ENCODE measurements around the gene UPK1B.

UPK1B gene

DNA sequence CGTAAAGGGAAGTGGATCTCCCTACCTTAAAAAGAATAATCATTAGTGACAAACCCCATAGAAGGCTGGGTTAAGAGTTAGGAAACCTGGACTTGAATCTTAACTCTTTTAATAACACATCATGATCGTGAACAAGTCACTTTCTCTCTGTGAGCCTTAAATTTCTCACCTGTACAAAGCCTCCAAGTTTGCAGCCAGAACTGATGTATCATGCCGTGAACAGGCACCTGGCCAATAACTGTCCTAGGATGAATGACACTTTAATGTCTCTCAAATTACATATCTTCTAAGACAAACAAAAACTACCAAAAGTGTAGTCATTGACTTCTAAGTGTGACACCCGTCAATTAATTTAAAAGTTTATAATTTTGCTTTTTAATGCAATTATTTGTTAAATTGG, 3.9 kb downstream of the UPK1B start:
- DNase-seq = peak; percentile 46

DNA sequence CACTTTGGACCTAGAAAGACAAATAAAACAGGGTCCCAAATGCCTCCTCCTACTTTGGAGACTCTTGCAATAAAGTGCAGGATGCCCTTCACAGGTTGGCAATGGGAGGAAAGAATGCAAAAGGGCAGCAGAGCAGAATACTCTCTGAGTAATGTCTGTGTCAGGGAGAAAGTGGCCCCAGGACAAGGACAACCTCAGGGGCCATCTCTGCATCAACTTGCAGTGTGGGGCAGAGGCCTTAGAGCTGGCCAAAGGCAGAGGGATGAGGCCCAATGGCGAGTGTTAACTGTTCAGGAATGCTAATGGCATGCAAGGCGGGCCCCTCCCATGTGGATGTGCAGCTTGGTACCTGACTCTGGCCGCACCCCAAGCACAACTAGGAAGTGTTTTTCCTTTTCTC, 8.4 kb downstream of the UPK1B start:
- DNase-seq = no peak

DNA sequence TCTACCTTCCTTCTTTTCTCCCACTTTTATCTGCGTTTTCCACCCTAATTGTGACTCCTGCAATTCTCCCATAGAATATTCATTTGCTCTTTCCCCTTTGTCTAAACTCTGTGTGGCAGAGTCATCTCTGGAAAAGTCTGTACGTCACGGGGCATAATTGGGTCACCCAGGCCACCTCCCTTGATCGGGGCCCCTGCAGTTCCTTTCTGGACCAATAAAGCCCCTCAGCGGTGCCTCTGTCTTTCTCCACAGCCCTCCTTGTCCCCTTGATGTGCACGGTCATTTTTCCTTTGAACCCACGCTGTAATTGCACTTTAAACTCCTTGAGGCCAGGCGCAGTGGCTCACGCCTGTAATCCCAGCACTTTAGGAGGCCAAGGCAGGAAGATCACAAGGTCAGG, 10.7 kb downstream of the UPK1B start:
- no peak for DNase-seq

DNA sequence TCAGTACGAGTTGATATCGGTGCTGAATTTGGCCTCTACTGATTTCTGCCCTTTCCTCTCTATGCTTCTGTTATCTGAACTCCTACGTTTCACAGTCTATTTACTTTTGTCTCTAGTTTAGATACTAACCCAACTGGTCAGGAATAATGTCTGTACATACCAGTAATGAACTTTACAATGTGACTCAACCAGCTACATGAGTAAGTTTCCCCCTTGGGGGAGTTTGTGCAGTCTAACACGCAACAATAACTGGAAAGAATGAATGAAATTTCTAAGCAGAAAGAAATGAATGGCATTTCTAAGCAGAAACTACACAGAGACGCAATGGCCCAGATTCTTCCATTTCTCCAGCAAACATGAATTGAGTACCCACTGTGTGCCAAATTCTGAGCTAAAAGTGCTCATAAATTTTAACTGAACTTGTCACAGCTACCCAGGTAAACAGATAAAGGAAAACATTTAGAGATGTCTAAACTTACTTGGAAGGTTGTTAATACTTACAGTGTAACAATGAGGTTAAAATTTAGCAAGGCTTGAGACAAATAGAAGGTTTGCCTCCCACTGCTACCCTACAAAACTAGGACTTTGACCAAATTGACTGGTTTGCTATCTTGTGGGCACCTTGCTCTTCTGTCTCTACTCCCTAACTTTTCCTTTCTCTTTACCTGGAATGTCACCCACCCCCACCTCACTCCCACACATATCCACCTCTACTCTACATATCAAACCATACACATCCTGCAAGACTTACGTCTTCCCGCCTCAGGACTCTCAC, 11.6 kb downstream of the UPK1B start:
- no peak for DNase-seq

DNA sequence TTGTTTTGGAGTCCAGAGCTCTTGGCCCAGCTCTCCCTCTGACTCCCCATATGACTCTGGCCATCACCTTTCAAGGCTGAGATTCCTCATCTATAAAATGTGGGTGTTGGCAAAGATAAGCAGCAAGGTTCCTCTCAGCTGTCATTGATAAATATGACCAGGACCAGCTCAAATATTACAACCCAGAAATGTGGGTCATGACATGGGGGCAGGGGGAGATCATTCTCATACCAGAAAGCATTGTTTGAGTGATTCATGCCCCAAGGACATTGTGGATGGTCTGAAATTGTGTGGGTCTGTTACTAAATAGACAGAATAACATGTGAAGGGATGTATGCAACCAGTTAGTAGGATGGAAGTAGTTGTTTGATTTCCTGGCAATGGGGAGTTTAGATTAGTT, 13.9 kb downstream of the UPK1B start:
- no peak for DNase-seq

DNA sequence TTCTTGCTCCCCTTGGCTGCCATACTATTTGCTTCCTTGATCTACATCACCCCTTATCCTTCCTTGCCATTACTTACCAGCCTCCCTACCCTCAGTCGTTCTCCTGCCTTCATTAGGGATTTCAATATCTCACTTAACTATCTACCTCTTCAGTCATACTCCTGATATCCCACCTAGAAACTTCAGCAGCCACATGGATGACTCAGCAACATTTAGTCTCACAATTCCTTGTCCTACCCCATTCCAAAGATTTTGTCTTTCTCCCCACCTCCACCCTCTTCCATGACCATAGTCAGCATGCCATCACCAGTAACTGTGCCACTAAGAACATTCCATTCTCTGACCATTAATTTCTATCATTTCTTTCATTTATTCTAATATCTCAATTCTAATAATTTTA, 18.4 kb downstream of the UPK1B start:
- no peak for DNase-seq

DNA sequence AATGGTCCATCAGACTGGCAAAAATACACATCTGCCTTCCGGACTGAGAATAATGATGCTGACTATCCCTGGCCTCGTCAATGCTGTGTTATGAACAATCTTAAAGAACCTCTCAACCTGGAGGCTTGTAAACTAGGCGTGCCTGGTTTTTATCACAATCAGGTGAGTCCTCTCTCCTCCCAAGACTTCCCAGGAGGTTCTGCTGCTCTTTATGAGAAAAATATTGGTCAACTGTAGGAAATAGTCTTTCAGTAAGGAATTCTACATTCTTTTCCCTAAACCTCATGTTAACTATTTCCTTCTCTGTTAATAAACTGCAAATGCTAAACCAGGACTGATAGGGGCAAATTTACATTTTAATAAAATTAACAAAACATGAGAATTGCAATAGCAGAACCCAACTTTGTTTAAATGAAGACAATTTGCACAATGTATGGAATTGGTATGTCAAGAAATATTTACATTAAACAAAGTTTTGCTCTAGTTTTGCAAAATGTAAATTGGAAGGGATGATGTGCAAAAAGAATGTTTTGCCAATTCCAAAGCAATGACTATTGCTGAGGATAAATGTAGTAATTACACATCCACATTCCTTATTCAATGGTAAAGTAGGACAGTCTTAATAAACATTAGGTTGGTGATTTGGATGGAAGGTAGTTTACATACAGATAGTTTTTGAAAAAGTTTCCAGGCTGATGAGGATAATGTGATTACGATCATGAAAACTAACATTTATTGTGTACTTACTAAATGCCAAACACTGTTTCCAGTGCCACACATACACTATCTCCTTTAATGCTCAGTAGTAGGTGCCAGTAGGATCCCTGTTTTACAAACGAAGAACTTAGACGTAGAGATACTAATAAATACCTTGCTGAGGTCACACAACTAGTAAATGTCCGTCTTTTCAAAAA, 21.1 kb downstream of the UPK1B start:
- no peak for DNase-seq

DNA sequence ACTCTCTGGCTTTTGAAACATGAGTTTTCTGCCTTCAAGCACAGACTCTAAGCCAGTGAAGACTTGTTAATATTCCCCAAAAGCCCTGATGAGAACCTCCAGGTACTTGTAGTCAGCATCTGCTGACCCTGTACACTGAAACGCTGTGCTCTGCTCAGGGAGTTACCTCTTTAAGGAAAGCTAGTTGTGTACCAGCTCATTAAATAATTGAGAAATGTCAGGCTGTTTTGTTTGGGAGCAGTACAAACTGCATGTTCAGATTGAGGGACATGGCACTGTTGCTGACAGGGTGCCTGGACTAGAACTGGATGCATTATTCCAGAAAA, 21.7 kb downstream of the UPK1B start:
- DNase-seq = no peak

DNA sequence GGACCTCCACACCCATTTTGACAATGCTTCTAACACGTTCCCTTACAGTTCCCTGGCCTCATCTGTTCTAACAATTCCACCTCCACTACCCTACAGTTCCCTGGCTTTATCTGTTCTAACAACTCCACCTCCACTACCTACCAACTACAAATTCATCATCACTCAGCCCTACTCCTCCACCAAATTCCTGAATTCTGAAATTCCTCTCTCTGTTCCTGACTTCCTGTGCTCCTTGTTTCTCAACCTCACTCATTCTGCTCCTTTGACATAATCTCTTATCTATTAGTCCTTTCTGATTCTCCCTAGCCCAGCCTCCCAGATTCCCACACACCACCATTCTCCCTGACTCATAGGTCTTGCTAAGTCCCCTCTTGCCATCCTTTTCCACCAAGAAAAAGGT, 22.5 kb downstream of the UPK1B start:
- no peak for DNase-seq

DNA sequence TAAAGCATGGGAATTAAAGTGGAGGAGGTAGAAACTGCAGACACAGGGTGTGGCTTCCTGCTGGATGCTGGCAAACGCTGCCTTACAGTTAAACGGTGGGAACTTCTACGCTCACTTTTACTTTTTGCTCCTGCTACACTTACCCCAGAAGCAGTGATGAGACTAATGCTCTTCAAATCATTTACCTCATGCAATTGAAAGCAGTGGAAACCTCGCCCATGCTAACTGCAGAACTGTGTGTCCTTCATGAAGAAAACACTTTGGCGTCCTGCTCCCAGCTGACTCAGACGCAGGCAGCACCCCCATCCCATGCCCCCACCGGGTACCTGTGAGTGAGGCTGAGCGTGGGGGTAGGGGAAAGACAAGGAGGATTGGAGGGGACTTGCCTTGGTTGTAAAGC, 31.8 kb downstream of the UPK1B start:
- no peak for DNase-seq

DNA sequence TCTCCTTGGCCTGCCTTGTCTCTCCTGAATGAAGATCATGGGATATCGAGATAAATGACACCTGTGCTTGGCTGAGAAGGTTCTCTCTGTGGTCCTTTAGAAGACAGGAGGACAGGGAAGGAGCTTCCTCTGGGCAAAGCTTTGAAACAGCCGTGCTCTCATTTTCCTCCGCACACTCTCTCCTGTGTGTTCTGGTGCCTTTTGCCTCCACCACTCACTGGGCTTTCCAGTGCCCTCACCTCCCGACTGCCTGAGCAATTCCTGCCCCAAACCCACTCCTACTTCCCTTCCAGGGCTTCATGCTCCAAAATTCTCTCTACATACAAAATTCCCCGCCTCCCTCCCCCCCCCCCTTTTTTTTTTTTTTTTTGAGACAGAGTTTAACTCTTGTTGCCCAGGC, 32.3 kb downstream of the UPK1B start:
- no peak for DNase-seq

DNA sequence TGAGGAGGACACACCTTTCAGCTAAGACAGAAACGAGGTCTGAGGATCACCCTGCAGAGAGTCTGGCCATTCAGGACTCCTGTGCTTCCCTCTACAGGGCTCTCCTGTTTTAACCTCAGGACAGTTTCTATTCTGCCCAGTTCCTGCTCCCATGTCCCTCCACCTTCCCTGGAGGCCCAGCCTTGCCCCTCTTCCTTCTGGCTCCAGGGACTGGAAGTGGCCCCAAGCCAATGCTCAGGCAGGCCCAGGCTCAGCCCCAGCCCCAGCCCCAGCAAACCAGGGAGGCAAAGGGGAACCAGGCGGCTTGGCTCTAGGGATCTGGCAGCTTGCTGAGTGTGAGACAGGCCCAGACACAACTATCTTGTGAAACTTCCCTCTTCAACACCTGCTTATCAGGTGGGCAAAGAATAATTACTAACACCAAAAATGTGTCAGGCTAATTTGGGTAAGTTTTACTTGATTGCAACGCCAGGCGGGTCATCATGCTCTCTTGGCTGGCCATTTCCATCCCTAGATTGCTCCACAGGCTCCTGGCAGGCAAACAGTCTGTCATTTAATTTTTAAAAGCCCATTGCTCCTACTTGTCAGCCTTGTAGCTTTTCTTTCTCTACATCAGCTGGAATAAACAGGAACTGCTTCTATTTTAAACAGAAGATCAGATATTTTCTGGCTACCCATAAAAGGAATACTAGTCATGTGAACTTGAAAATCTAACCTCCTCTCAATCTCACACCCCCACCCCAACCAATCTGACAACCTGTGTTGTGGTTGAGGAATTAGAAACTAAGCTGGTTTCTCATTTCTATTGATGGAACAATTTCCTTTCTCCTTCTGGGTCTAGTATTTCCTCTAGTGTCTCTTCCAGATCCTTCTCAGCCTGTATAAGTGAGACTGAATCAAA, 33.5 kb downstream of the UPK1B start:
- DNase-seq = peak; percentile 51

DNA sequence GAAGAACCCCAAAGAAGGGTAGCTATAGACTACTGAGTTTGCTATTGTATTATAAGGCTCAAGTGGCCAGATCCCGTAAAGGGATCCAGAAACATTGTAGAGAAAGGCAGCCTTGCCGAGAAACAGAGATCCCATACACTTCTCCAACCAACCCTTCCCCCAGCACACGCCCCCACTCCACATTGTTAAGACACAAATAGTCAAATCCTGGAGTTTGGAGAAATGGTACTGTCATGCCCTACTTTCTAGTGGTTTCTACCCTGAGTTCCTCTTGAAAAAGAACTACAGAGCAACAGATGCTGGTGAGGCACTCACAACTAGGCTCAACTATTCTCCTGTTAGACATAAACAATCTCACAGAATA, 34.1 kb downstream of the UPK1B start:
- no peak for DNase-seq

DNA sequence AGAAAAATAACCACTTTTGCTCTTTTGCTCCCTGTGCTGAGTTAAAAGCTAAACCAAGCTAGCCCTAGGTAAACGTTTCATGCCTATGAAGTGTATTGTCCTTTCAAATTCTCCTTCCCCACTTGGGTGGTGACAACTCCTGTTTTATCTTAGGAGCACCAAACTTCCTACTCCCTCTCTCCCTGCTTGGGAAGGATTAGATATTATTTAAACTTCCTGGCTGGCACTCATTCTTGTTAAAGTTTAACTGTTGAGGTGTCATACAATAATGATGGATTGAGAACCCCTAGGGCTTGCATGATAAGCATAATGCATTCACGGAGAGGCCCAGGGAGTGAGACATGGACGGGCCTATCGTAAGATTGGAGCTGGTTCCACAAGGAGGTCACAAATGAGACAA, 37.8 kb downstream of the UPK1B start:
- DNase-seq = no peak

DNA sequence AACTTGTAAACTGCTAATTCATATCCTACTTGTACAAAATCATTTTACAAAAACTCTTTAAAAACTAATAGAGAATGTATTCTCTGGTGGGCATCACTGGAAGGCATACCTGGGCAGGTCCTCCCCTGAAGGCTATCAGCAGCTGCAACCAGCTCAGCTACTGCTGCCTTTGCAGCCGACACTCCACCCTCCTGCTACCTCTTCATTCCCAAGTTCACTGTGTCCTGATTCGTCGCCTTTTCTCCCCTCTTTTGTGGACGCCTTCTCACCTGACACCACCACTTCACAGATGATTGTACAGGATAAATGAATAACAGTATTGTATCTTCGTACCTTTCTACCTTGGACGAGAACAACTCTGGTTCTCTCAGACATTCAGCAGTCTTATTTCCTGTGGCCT, 38.4 kb downstream of the UPK1B start:
- no peak for DNase-seq

DNA sequence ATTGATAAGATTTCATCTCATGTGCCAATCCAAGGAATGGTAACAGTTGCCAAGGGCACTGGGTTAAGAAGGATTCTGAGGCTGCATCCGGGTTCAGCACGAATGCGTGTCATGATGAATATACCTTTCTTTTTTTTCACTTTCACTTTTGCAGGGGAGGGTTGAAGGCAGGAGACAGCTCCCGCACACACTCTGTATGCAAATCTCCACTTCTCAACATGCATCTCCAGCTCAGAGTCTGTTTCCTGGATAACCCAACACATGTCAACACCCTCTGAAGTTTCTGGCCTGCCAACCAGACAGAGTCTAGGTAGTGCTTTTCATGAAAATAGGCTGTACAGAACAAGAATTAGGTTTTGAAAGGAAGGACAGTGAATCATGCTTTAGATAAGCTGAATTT, 45.7 kb downstream of the UPK1B start:
- DNase-seq = no peak

DNA sequence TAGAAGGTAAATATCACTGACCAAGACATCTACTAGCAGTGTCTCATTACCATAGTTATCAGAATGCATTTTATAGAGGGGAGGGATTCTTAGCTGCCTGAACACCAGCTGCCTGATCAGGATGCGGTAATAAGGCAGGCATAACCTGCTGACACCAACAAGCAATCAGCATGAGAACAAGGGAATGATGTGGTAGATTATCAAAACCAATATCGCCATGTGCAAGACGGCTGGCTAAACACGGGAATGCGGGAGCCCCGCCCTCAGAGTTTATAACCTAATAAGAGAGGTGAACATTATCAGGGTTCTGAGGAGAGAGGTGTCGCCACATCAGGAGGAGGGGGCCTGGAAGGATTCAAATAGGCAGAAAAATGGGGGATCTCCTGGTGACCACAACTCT, 46.8 kb downstream of the UPK1B start:
- DNase-seq = no peak

DNA sequence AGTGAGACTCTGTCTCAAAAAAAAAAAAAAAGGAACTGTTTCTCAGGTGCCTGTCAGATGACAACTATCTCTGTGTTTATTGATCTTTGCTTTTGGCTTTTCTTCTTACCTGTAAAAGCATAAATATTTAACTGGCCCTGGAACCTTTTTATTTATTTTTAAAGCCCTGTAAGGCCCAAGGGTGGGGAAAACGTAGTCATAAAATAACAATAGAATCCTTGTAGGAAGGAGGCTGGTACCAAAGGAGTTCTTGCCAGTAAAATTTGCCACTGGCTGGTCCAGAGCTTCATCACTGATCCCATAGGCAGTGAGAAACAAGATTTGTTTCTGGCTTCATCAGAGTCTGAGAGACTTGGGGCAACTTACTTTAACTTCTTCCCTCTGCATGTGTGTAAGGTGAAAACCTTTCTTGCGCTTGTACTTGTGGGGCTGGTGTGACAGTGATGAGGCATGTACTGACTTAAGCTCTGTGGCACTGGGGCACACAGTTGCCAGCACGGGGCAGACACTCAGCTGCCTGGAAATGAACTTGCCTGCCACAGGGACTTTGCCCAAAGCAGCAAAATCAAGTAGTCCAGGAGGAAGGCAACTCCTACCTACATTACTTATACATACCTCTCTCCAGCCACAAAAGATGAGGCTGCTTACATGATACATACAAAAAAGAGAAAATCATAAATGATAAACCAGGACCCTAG, 47.7 kb downstream of the UPK1B start:
- no peak for DNase-seq

DNA sequence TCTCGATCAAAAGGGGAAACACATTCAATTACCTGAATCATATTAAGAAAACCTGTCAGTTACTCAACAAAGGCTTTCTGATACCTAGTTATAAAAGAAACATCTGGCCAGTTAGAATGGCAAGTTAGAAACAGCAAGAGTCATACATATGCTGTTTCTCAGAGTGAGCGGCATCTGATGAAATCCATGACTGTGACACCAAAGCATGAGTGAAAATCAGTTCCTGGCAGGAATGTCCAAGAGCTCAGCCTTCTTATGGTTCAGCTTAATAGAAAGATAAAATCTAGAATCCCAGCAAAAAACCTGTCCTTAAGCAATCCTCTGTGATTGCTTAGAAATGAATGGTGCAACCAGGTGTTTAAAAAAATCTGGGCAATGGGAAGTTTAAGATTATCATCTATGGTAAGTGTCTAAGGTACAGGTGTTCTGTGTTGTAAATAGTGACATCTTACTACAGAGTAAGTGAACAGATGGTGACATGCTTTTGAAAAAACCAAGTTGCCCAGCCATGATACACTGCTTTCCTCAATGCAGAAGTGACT, 48.5 kb downstream of the UPK1B start:
- DNase-seq = no peak

DNA sequence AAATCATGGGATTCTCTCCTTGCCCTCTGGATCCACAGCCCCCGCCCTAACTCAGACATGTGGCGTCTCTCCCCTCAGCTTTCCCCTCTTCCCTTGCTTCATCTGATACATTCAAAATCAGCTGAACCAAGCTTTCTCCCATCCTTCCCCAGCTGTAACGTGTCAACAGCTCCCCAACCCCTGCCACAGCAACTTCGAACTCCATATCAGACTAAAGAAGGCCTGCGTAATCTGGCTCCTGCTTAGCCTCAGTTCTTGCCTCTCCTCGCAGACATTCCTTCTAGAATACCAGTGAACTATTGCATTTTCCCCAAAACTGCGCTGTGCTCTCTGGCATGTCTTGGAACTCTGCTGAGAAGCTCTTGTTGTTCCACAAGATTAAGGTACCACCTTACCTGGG, 49.0 kb downstream of the UPK1B start:
- no peak for DNase-seq

DNA sequence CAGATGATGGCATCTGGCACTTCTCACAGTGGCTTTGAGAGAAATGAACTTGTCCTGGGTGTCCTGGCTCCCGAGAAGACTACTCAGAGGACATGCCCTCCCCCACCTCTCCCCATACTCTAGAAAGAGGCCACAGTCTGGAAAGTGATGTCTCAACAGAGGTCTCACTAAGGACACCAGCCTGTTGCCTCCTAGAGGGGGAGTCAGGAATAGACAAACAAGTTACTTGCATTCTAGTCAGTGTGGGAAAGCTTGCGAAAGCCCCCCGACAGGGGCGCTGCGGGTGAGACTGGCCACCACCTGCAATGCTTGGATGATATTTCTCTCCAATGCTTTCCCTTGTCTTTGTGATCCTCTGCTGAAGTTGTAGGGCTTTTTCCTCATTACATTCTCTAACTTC, 50.1 kb downstream of the UPK1B start:
- DNase-seq = no peak

DNA sequence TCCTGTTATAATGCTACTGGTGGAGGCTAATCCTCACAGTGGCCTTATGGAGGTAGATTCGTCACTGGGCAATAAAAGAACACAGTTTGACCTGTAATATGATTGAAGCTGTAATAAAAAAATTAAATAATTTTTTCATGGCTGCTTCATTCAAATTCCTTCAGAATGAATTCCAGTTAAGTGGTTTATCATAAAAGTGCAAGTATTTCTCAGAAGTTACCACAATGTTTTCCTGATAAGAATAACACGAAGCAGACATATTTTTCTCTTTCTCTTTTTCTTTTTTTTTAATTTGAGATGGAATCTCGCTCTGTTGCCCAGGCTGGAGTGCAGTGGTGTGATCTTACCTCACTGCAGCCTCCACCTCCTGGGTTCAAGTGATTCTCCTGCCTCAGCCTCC, 51.7 kb downstream of the UPK1B start:
- DNase-seq = no peak

All from NCI-H1105 treated with DMSO at 0.1 percent for 48 hours (cell line).